ENCODE measurements around the gene SGCE.

Gene SGCE

GRCh38 chr7:94620703-94621118 lies 35.2 kb downstream of the SGCE start:
- peak in 1 of 2 donors; percentile 40 for DNase-seq

GRCh38 chr7:94618126-94618525 lies 37.8 kb downstream of the SGCE start:
- no peak for DNase-seq

GRCh38 chr7:94616855-94617254 lies 39.1 kb downstream of the SGCE start:
- no peak for DNase-seq

GRCh38 chr7:94615666-94616065 lies 40.3 kb downstream of the SGCE start:
- DNase-seq = no peak

- no peak for DNase-seq
These were observed 43.3 kb downstream of the SGCE start for GRCh38 chr7:94612661-94613060.

GRCh38 chr7:94612253-94612652 lies 43.7 kb downstream of the SGCE start:
- DNase-seq = no peak

- no peak for DNase-seq
These were observed 46.4 kb downstream of the SGCE start for GRCh38 chr7:94609561-94609960.

GRCh38 chr7:94605031-94605430 lies 50.9 kb downstream of the SGCE start:
- DNase-seq = no peak

- DNase-seq = no peak
These were observed 53.8 kb downstream of the SGCE start for GRCh38 chr7:94602181-94602580.

GRCh38 chr7:94600267-94600666 lies 55.7 kb downstream of the SGCE start:
- DNase-seq = no peak

- DNase-seq = no peak
These were observed 60.2 kb downstream of the SGCE start for GRCh38 chr7:94595717-94596116.

- no peak for DNase-seq
These were observed 61.1 kb downstream of the SGCE start for GRCh38 chr7:94594882-94595281.

- no peak for DNase-seq
These were observed 64.8 kb downstream of the SGCE start for GRCh38 chr7:94591176-94591575.

- DNase-seq = no peak
These were observed 65.3 kb downstream of the SGCE start for GRCh38 chr7:94590526-94591162.

GRCh38 chr7:94588075-94588474 lies 67.9 kb downstream of the SGCE start:
- no peak for DNase-seq

- DNase-seq = no peak
These were observed 71.8 kb downstream of the SGCE start for GRCh38 chr7:94584113-94584512.

- no peak for DNase-seq
These were observed 75.3 kb downstream of the SGCE start for GRCh38 chr7:94580601-94581000.

GRCh38 chr7:94579470-94579869 lies 76.5 kb downstream of the SGCE start:
- no peak for DNase-seq

- DNase-seq = no peak
These were observed 77.3 kb downstream of the SGCE start for GRCh38 chr7:94578614-94579013.

- DNase-seq = no peak
These were observed 78.6 kb downstream of the SGCE start for GRCh38 chr7:94577357-94577756.

GRCh38 chr7:94576316-94576715 lies 79.6 kb downstream of the SGCE start:
- no peak for DNase-seq

- DNase-seq = no peak
These were observed 80.3 kb downstream of the SGCE start for GRCh38 chr7:94575646-94576045.

- DNase-seq = no peak
These were observed 84.1 kb downstream of the SGCE start for GRCh38 chr7:94571816-94572215.

- DNase-seq = no peak
These were observed 88.5 kb downstream of the SGCE start for GRCh38 chr7:94567396-94567795.

- DNase-seq = no peak
These were observed 90.6 kb downstream of the SGCE start for GRCh38 chr7:94565247-94565894.

Data from CD4-positive, alpha-beta T cell treated with Interleukin-4 for 1 hour (primary cell).